ENCODE measurements around the gene LGMN. TPM values are rescaled to one million over a fixed set of nuclear protein-coding genes. Genes with fewer than 3 reads are reported as not detected.

Gene LGMN
- total RNA-seq, 1 experiment from 2014 or later = 37.2 TPM

- in situ Hi-C loops (cut with HindIII; ENCODE audit: low pct_unique_long_range_greater_than_20kb, low sequenced_read_pairs) = no loop called here
- no peaks in the 10 kb centered on the region for H3K9me3 ChIP-seq (ENCODE audit: control insufficient read depth, insufficient read depth, low read depth, low read length)
- no peak overlapping the region for H3K27ac ChIP-seq (ENCODE audit: low read length)
- BruUV-seq (replicated peaks) = no TSS peak
- ChIA-PET POLR2A (no interaction called here), CTCF (interaction anchor here (0.5 kb wide), 1 partner anchor 176 kb away, joined by 4 read pairs; no protein-coding TSS in a partner anchor)
- TF ChIP-seq POLR2AphosphoS5 (IDR thresholded peaks at IDR 0.05; ENCODE audit: low read depth, low read length) (no peak), CTCF (IDR thresholded peaks at IDR 0.05) (no peak)
- TF ChIP-seq, protein P1, sequence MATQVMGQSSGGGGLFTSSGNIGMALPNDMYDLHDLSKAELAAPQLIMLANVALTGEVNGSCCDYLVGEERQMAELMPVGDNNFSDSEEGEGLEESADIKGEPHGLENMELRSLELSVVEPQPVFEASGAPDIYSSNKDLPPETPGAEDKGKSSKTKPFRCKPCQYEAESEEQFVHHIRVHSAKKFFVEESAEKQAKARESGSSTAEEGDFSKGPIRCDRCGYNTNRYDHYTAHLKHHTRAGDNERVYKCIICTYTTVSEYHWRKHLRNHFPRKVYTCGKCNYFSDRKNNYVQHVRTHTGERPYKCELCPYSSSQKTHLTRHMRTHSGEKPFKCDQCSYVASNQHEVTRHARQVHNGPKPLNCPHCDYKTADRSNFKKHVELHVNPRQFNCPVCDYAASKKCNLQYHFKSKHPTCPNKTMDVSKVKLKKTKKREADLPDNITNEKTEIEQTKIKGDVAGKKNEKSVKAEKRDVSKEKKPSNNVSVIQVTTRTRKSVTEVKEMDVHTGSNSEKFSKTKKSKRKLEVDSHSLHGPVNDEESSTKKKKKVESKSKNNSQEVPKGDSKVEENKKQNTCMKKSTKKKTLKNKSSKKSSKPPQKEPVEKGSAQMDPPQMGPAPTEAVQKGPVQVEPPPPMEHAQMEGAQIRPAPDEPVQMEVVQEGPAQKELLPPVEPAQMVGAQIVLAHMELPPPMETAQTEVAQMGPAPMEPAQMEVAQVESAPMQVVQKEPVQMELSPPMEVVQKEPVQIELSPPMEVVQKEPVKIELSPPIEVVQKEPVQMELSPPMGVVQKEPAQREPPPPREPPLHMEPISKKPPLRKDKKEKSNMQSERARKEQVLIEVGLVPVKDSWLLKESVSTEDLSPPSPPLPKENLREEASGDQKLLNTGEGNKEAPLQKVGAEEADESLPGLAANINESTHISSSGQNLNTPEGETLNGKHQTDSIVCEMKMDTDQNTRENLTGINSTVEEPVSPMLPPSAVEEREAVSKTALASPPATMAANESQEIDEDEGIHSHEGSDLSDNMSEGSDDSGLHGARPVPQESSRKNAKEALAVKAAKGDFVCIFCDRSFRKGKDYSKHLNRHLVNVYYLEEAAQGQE (IDR thresholded peaks at IDR 0.05; ENCODE audit: insufficient read depth in 1 of 2, low read depth in 2 of 2, low read length in 1 of 2) = no peak
- no peak for ATAC-seq
- intact Hi-C loops (cut with micrococcal nuclease; ENCODE audit: unreplicated experiment) = no loop called here
- no peaks in the 10 kb centered on the region for H3K27me3 ChIP-seq (ENCODE audit: control insufficient read depth, insufficient read depth, low read length)
- no peaks in the 10 kb centered on the region for H3K4me1 ChIP-seq (ENCODE audit: control insufficient read depth, insufficient read depth, low read length)
- H3K4me3 ChIP-seq (ENCODE audit: low read depth in 2 of 2, low read length in 2 of 2) = no peak overlapping the region
- no peak for DNase-seq (ENCODE audit: low read depth, low spot score)
- no peaks in the 10 kb centered on the region for H3K36me3 ChIP-seq (ENCODE audit: control insufficient read depth, insufficient read depth, low read length)
These were observed 82.2 kb downstream of the LGMN start for GRCh38 chr14:92666251-92666650.

- TF ChIP-seq, protein P1 (IDR thresholded peaks at IDR 0.05; ENCODE audit: insufficient read depth in 1 of 2, low read depth in 2 of 2, low read length in 1 of 2) = no peak
- TF ChIP-seq TCF7L2 (IDR thresholded peaks at IDR 0.05; ENCODE audit: low read depth, low read length) (no peak), POLR2AphosphoS5 (IDR thresholded peaks at IDR 0.05; ENCODE audit: low read depth, low read length) (no peak), SIN3A (IDR thresholded peaks at IDR 0.05; ENCODE audit: borderline replicate concordance, insufficient read depth, low read depth, low read length) (no peak), CTCF (IDR thresholded peaks at IDR 0.05) (no peak)
- in situ Hi-C loops (cut with HindIII; ENCODE audit: low pct_unique_long_range_greater_than_20kb, low sequenced_read_pairs) (no loop called here), intact Hi-C loops (cut with micrococcal nuclease; ENCODE audit: unreplicated experiment) (no loop called here)
- ChIA-PET CTCF (interaction anchor here (0.5 kb wide), 1 partner anchor 175 kb away, joined by 4 read pairs; no protein-coding TSS in a partner anchor), POLR2A (no interaction called here)
- Histone ChIP-seq H3K27me3 (ENCODE audit: control insufficient read depth, insufficient read depth, low read length) (no peaks in the 10 kb centered on the region), H3K4me1 (ENCODE audit: control insufficient read depth, insufficient read depth, low read length) (no peaks in the 10 kb centered on the region), H3K36me3 (ENCODE audit: control insufficient read depth, insufficient read depth, low read length) (no peaks in the 10 kb centered on the region), H3K9me3 (ENCODE audit: control insufficient read depth, insufficient read depth, low read depth, low read length) (no peaks in the 10 kb centered on the region), H3K27ac (ENCODE audit: low read length) (no peak overlapping the region), H3K4me3 (ENCODE audit: low read depth in 2 of 2, low read length in 2 of 2) (no peak overlapping the region)
- no TSS peak for BruUV-seq (replicated peaks)
- DNase-seq (ENCODE audit: low read depth, low spot score) (no peak), ATAC-seq (no peak)
These were observed 82.7 kb downstream of the LGMN start for GRCh38 chr14:92665661-92666110.

Data from Panc1 (cell line).